NCI-H1694 (cell line): ENCODE measurements around the gene SLC25A51.
"Not testable (repeated sequence)": the region's sequence is repeated elsewhere in the genome, so short reads cannot be mapped to it uniquely, and the experiment has no call there.

Source experiments
- DNase-seq: peaks from one replicate; lab custom pipeline; 2025; lab: John Stamatoyannopoulos, UW

SLC25A51 gene

DNA sequence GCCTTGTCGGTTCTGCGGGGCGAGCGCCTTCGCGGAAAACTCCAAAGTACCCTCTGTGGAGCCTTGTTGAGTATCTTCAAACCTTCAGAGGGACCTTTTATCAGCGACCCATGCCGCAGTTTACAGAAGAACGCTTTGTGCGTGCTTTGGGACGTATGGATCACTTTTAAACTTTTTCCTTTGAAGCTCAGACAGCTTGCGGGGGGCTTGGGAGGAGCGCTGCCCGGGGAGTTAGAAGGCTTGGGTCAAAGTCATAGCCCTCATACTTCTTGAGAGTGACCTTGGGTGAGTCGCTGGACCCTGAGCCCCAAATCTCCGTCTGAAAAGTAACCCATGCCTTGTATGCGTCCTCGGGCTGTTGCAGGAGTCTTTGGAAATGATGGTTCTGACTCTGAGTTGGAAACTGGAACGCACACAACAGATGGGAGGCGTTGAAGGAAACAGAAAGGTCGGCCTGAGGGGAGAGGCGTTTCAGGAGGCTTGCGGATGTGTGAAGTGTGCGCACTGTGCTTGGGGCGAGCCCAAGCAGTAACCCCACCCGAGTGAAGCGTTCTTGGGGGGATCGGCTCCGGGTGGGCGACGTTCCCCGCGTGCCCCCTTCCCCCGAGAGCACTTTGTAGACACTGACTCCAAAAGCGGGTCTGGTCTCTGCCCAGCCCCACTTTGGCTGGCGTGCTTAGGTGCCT lies 661 bp upstream of the SLC25A51 start:
- DNase-seq, result peak; percentile 11

DNA sequence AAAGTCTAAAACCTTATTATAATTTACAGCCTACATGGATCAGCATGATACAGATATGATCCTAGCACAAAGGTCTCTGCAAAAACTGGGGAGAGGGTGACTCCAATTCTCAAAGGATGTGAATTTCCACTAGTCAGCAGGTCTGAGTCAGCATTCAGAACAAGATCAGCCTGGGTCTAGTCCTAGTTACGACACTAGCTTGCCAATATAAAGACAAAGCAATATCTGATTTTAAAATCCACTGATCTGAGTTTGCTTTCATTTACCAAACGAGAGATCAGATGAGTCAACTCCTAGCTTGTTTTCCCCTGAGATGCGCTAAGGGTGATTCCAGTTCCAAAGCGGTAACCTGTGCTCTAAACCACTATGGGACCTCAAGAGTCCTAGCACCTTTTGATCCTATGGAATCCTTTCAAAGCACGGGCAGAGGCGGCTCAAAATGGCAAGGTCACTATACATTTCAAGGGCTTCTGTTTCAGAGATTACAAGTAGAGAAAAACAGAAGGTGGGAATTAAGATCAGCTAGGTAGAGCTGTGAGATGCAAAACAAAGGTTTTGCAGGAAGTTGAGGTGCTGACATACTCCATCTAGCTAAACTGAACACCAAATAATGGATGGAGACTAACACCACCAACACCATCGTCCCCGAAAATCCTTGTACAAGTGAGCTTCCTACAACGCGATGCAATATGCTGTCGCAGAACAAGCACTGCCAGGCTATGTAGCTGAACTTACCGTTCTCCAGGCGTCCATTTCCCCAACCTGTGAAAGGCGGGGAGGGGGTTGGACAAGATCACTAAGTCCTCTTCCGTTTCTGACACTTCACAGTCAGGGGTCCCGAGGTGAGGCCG lies 906 bp downstream of the SLC25A51 start:
- peak; percentile 24 for DNase-seq

DNA sequence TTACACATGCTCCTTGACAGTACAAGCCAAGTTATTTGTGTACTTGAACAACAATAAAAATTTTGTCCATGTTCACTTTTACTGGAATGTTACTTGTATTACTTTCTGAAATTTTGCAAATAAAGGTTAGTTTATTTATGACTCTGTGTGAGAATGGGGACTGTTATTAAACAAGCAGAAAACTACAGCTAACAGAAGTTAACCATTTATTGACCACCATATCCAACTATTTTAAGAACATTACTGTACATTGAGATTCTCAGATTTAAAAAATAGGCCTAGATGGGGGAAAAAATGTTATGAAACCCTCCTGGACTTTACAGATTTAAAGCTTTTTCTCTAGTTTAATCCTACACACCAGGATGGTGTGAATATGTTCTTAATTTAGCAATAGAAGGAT lies 1.8 kb downstream of the SLC25A51 start:
- DNase-seq, result no peak

DNA sequence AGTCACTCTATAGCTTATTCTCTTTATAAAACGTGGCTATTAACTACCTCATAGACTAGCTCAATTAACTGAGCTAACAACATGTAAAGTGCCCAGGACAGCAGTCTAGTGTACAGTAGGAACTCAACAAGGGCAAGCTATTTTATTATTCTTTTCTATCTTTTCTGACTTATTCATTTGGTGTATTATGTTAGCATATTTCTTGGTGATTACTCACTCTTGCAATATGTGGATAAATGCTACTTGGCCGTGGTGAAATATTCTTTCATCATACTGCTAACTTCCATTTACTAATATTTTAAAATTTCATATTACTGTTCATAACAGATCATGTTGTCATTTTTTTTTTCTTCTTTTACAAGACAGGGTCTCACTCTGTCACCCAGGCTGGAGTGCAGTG lies 4.9 kb downstream of the SLC25A51 start:
- DNase-seq, result no peak

DNA sequence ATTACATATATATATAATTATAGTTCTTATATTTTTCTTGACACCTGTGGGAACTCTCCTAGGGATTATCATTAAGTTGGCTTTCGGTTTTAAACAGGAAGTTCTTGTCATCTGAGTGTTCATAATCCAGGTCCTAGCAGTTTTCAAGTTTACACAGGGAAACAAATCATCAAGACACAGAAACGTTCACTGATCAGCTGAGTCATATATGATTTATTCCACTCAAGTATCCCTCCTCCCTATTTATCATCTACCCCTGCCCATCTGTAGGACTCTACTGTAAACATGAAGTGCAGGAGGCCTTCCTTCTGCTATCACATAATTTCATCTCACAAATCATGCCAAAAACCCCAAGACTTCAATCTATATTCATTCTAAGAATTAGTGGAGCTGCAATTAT lies 6.3 kb downstream of the SLC25A51 start:
- no peak for DNase-seq

DNA sequence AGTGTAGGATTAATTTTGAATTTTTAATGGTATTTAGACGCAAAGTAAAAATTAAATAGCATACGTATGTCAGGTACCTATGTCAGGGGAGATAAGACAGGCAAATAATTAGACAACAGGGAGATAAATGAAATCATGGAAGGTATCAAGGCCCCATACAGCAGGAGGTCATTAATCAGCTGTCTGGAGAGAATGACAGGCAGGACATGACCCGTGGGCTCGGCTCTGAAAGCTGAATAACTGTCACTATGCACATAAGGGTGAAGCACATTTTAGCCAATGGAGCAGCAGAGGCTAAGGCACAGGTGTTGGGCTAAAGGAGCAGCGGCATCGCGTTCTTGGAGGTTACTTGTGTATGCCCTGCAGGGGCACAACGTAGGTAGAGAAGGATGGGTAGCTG lies 11.9 kb downstream of the SLC25A51 start:
- no peak for DNase-seq

DNA sequence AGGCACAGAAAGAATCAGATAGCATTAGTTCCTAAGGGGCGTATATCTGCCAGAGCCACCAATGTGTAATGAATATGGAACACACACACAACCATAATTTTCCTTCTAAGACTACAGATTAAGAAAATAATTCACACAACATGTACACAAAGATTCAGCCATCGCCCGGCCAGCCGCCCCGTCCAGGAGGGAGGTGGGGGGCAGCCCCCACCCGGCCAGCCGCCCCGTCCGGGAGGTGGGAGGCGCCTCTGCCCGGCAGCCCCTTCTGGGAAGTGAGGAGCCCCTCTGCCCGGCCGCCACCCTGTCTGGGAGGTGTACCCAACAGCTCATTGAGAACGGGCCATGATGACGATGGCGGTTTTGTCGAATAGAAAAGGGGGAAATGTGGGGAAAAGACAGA lies 12.9 kb downstream of the SLC25A51 start:
- not testable (repeated sequence) for DNase-seq

DNA sequence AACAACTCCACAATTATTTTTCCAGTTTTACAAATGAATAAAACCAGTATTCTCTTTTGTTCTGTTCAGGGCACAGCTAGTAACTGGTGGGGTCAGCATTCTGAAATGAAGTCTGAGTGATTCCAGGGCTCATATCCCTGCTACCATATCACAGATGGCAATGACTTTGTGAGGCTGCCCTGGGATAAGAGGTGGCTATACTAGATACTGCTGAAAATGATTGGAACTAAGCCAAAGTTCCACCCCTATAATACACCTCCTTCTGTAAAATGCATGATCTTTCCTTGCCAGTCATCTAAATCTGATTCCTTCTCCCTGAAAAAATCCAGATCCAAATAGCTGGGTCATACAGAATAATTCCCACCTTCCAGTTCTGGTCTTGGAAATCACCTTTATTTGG lies 14.4 kb downstream of the SLC25A51 start:
- no peak for DNase-seq

DNA sequence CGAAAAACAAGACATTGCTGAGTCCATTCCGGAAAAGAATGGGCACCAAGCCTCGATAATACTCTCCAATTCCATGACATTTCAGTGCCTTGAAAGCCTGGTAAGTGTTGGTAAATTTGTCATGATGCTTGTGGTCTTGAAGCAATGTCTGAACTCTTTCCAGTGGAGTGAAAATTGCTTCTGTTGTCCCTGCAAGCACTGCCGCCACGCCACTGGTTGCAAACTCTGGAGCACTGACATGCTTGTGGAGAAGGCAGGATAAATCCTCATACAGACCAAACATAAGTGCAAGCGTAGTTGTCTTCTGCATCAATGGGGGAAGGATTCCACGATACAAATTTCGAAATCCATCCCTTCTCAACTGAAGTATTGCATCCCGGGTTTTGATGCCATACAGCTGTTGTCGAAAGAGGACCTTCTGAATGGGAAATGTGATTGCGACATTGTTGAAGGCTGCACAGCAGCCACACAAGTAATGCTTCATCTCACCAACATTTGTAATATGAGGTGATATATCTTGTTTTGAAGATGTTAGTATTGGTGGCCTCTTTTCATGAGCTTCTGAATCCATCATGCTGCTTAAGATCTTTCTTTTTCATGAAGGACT lies 15.8 kb downstream of the SLC25A51 start:
- DNase-seq, result not testable (repeated sequence)

DNA sequence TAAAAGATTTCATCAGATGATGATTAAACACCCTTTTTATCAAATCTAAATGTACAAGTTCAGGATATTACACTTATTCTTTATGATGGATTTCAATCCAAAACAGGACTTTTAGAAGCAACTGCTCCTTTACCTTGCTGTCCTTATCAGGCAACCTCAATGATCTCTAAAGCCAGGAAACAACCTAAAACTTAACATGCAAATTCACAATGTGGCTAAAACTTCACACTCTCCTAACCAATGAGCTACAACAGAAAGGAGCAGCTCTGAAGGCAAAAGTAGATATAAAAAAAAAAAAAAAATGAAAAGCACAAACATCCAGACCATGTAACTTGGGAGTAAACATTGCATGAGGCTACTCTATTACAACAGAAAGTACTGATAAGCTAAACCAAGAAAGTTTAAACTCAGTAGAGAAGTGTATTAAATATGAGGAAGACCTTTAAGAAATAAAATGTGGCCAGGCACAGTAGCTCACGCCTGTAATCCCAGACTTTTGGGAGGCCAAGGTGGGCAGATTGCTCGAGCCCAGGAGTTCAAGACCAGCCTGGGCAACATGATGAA lies 22.9 kb downstream of the SLC25A51 start:
- no peak for DNase-seq

DNA sequence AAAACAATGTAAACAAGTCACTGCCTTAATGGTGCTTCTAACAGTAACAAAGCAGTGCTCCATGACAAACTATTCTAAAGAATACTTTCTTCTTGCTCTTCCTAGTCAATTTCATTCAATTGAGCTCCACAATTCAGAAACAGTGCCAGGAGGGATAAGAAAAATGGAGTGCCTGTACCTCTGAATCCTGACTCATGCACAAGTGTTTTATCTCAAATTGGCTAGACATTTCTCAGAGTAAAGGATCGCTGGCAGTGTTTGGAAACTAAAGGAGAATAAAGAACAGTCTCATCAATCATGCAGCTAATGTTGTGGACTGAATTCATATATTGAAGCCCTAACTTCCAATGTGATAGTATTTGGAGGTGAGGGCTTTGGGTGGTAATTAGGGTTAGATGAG lies 27.6 kb downstream of the SLC25A51 start:
- no peak for DNase-seq

DNA sequence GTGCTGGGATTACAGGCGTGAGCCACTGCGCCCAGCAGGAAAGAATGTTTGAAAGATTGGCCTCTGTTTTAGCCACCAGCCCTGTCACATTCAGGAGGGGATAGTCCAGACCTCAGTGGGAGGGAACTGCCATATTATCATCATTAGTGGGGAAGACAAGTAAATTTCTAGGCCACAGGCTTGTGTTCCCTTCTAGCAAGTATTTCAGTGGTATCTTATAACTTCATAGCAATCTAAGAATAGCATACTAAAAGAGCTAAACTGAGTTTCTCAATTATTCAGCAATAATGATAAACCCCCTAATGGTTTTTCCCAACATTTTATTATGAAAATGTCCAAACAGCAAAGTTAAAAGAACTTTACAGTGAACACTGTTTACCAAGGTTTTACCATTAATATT lies 30.0 kb downstream of the SLC25A51 start:
- DNase-seq, result no peak

DNA sequence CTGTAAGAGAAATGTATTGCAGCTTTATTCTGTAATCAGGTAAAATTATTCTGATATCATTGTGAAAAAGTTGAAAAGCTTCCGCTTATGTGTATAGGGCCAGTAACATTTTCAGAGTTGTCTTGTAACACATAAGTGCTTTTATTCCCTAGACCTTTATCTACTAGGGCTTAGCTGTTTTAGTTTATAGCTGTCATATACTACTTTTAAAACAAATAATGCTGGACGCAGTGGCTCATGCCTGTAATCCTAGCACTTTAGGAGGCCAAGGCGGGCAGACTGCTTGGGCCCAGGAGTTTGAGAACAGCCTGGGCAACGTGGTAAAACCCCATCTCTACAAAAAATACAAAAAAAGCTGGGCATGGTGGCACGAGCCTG lies 33.1 kb downstream of the SLC25A51 start:
- DNase-seq, result no peak

DNA sequence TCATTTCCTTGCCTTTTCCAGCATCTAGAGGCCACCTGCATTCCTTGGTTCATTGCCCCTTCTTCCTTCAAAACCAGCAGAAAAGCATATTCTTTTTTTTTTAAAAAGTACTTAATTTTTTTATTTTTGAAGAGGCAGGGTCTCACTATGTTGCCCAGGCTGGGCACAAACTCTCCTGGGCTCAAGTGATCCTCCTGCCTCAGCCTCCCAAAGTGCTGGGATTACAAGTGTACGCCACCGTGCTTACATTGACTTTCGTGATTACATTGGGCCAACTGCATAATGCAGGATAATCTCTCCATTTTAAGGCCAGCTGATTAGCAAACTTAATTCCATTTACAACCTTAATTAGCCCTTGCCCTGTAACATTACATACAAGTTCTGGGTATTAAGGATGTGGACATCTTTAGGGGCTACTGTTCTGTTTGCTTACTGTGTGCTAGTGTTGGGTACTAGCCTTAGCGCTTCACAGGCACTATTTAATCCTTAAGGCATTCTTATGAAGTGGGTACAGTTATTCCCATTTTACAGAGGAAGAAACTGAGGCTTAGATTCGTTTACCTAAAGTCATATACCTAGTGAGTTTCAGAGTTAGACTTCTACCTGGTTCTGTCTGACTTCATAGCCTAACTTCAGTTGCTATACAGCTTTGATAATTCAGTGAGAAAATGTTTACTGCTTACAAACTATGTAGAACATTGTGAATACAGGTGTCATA lies 33.7 kb downstream of the SLC25A51 start:
- no peak for DNase-seq

DNA sequence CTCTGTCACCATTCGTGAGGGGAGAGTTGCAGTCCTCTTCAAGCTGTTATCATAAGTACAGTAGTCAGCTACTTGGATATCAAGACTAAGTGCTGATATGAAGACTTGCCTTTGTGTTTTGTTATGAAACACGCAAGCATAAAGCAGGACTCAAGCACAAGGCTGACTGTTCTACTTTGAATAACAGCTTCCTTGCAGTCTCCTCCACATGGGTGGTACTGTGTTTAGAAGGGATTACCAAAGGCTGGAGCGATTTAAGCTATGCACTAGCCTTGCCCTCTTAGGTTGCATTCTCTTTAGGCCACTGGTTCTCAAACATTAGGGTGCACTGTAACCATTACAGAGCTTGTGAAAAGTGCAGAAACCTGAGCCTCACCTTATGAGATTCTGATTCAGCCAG lies 41.4 kb downstream of the SLC25A51 start:
- DNase-seq, result no peak

DNA sequence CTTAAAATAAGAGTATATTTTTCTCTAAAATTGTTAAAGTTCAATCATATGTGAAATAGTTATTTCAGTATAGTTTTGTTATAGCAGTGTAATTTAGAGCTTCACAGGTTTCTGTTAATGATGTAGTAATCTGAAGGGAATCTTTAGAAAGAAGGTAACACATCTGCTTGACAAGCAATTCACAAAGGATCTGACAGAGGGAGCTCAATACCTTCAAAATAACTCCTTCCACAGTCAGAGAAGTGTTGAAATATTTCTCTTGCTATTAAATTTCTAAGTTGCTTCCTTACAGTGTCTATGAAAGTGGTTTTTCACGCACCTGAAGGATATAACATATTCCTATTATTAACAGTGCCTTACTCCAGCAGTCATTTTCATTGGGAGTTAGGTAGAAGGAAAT lies 44.9 kb downstream of the SLC25A51 start:
- DNase-seq, result no peak

DNA sequence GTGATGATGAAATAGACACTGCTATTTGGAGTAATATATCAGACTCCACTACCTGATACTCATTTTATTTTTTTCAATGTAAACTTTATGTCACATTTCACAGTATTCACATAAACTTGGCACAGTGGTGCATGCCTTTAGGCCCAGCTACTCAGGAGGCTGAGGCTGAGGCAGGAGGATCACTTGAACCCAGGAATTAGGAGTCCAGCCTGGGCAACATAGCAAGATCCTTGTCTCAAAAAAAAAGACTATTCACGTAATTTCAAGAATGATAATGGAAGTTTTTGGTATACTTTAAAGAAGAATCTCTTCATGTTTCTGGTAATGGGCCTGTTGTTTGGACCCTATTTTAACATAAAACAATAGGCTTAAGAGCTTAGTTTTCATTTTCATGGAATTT lies 47.4 kb downstream of the SLC25A51 start:
- no peak for DNase-seq

DNA sequence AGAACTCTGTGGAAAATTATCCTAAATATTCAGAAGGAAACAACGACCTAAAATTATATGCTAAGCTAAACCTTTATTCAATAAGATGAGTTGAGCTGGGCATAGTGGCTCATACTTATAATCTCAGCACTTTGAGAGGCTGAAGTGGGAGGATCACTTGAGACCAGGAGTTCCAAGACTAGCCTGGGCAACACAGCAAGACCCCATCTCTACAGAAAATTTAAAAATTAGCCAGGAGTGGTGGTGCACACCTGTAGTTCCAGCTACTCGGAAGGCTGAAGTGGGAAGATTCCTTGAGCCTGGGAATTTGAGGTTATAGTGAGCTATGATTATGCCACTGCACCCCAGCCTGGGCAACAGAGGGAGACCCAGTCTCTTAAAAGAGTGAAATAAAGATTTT lies 51.7 kb downstream of the SLC25A51 start:
- no peak for DNase-seq

DNA sequence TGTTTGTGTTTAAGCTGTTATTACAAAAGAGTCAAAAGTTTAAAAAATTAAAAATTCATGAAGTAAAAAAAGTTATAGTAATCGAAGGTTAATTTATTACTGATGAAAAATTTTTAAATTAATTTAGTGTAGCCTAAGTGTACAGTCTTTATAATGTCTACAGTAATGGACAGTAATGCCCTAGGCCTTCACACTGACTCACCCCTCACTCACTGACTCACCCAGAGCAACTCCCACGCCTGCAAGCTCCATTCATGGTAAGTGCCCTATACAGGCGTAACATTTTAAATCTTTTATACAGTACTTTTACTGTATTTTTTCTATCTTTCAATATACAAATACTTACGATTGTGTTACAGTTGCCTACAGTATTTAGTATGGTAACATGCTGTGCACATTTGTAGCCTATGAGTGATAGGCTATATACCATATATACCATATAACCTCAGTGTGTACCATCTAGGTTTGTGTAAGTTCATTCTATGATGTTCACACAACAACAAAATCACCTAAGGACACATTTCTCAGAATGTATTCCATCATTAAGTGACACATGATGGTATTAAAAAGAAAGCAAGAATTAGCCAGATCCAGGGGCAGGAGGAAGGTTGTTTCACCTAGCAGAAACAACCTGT lies 63.2 kb downstream of the SLC25A51 start:
- no peak for DNase-seq

DNA sequence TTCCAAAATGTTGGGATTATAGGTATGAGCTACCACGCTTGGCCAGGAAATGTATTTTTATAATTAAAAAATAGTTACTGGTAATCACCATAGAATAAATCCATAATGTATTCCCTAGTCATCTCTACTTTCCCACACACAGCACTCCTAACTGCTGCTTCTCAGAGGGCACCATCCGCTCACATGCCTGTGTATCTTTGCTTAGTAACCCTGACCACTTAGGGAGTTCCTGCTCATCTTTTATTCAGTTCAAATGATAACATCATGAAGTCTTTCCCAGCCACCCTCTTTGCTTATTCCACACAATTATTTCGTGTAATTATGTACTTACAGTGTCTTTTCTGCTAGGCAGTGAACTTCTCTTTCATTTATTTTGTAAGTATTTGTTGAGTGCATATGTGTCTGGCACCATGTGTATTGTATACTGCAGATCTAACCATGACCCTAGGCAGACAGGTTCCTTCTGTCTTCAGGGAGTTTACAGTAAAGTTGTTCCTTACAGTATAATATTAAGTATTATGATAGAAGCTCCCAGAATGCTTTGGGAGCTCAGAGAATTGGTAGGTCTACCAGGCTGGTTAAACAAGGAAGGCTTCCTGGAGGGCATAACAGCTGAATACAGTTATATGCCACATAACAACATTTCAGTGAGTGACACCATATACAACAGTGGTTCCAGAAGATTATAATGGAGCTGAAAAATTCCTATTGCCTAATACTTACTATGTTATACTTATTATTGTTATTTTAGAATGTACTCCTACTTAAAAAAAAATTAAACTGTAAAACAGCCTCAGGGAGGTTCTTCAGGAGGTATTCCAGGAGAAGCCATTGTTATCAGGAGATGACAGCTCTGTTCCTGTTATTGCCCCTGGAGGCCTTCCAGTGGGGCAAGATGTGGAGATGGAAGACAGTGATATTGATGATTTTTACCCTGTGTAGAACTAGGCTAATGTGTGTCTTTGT lies 64.1 kb downstream of the SLC25A51 start:
- no peak for DNase-seq
